ENCODE data around the gene ZNF827. TPM values are rescaled to one million over a fixed set of nuclear protein-coding genes. Genes with fewer than 3 reads are reported as not detected.

Gene ZNF827
- polyA plus RNA-seq, 4 donors = 3.5 to 30.0 (median 7.5) TPM

DNA sequence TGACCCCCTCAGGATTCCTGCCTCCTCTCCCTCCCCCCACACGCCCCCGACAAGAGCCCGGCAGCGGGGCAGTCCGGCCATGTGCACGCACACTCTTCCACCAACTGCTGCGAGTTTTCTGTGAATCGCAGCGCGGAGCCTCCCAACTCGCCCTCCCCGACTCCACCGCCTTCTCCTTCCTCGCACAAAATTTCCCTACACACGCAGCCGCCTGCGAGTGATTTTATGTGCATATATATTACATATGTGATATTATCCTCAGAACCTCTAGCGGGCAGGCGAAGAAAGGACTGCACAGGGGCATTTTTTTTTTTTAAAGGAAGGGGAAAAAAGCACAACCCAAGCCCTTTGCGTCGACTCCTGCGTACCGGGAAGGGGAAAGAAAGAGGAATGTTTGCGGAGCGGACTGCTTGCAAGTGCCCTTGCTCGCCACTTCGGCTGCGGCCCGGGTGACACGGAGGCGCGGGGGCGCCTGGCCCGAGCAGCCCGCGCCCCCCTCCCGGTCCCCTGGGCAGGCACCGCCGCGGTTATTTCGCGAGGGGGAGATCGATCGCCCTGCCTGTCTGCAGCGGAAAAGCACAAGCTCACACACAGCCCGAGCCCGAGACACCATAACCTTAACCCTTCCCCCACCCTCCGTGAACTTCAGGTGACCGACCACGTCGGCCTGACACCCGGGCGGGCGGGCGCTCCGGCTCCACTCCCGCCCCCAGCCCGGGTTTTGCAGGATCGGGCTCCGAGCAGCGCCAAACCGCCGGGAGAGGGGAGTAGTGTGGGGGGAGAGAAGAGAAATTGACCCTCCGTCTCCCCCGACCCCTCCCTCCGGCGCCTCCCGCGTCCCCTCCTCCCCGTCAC, 2.3 kb downstream of the ZNF827 start:
- no peaks in the 10 kb centered on the region for H3K36me3 ChIP-seq (ENCODE audit: control insufficient read depth in 3 of 3, insufficient read depth in 2 of 3, low read depth in 1 of 3, low read length in 3 of 3)
- DNase-seq (peak; percentile 74 to 88), FAIRE-seq (no peak)
- no peaks in the 10 kb centered on the region for H3K27me3 ChIP-seq (ENCODE audit: control insufficient read depth in 3 of 3, insufficient read depth in 3 of 3, low read length in 3 of 3)
- H3K4me3 ChIP-seq (ENCODE audit: low read depth in 1 of 3, low read length in 3 of 3) = peak overlapping the region; percentile 72 to 92 (median 85)
- peak overlapping the region; percentile 78 to 97 (median 93) for H3K27ac ChIP-seq (ENCODE audit: low read depth in 1 of 3, low read length in 2 of 3)
- H3K9me3 ChIP-seq (ENCODE audit: control insufficient read depth in 2 of 2, insufficient read depth in 1 of 2, low read depth in 1 of 2, low read length in 1 of 2) = no peaks in the 10 kb centered on the region
- WGBS, 3 donors = 0 to 1% (median 1%) methylated on average over 42 to 70 of the region's 70 CpGs
- peaks cover 0 to 19% (median 5%) of the 10 kb centered on the region in 3 donors for H3K4me1 ChIP-seq (ENCODE audit: control insufficient read depth in 3 of 3, insufficient read depth in 2 of 3, low read depth in 1 of 3, low read length in 2 of 3)

DNA sequence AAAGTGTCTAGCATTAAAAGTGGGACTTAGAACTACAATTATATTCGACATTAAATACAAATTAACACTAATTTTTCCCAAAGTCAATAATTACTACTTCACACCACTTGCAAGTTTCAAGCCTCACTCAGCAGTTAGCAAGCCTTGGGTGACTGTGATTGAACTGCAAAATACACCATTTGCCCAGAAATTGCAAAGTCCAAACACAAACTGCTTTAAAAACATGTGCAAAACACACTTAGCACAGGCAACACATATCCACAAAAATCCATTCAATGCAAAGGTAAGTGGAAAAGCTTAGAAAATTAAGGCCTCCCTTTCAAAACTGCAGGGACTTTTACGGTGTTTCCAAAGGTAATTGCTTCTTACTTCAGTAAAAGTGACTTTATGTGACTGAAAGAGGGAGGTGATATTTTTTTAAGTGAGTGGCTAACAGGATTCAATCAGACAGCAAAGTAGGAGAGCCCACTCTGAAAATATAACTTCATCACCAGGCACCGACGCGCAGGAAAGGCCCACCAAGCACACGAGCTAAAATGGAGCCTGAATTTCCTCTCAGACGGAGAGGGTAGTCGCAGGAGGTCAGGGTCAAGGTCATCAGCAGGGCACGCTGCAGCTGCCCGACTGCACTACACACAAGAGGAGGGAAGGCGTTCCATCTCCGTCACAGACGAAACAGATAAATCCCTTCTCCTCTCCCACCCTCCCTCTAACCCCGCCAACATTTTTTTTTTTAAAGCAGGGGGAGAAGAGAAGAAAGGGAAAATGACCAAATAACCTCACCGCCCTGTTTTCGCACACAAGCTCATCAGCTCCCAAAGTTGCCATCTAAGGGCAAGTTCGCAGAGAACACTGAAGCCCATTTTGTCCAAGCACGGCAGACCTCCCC, 3.1 kb downstream of the ZNF827 start:
- no peaks in the 10 kb centered on the region for H3K36me3 ChIP-seq (ENCODE audit: control insufficient read depth in 3 of 3, insufficient read depth in 2 of 3, low read depth in 1 of 3, low read length in 3 of 3)
- no peaks in the 10 kb centered on the region for H3K9me3 ChIP-seq (ENCODE audit: control insufficient read depth in 2 of 2, insufficient read depth in 1 of 2, low read depth in 1 of 2, low read length in 1 of 2)
- 4 to 5% (median 4%) methylated on average over 18 of the region's 18 CpGs for WGBS, 3 donors
- peaks cover 0 to 20% (median 7%) of the 10 kb centered on the region in 3 donors for H3K4me1 ChIP-seq (ENCODE audit: control insufficient read depth in 3 of 3, insufficient read depth in 2 of 3, low read depth in 1 of 3, low read length in 2 of 3)
- FAIRE-seq (no peak), DNase-seq (peak; percentile 37 to 44)
- no peaks in the 10 kb centered on the region for H3K27me3 ChIP-seq (ENCODE audit: control insufficient read depth in 3 of 3, insufficient read depth in 3 of 3, low read length in 3 of 3)
- peak overlapping the region; percentile 78 to 97 (median 93) for H3K27ac ChIP-seq (ENCODE audit: low read depth in 1 of 3, low read length in 2 of 3)
- peak overlapping the region; percentile 72 to 92 (median 85) for H3K4me3 ChIP-seq (ENCODE audit: low read depth in 1 of 3, low read length in 3 of 3)

- Histone ChIP-seq H3K4me3 (ENCODE audit: low read depth in 1 of 3, low read length in 3 of 3) (no peak overlapping the region), H3K36me3 (ENCODE audit: control insufficient read depth in 3 of 3, insufficient read depth in 2 of 3, low read depth in 1 of 3, low read length in 3 of 3) (no peaks in the 10 kb centered on the region), H3K27me3 (ENCODE audit: control insufficient read depth in 3 of 3, insufficient read depth in 3 of 3, low read length in 3 of 3) (no peaks in the 10 kb centered on the region), H3K9me3 (ENCODE audit: control insufficient read depth in 2 of 2, insufficient read depth in 1 of 2, low read depth in 1 of 2, low read length in 1 of 2) (no peaks in the 10 kb centered on the region), H3K4me1 (ENCODE audit: control insufficient read depth in 3 of 3, insufficient read depth in 2 of 3, low read depth in 1 of 3, low read length in 2 of 3) (peaks cover 5 to 24% (median 7%) of the 10 kb centered on the region in 3 donors), H3K27ac (ENCODE audit: low read depth in 1 of 3, low read length in 2 of 3) (no peak overlapping the region)
- 44 to 57% (median 56%) methylated on average over 3 of the region's 3 CpGs for WGBS, 3 donors
- DNase-seq (peak; percentile 26 to 28), FAIRE-seq (no peak)
Observed at GRCh38 chr4:145934434-145935047, 4.1 kb downstream of the ZNF827 start.

GRCh38 chr4:145933134-145933533, 5.5 kb downstream of the ZNF827 start:
- no peaks in the 10 kb centered on the region for H3K9me3 ChIP-seq (ENCODE audit: control insufficient read depth in 2 of 2, insufficient read depth in 1 of 2, low read depth in 1 of 2, low read length in 1 of 2)
- no peaks in the 10 kb centered on the region for H3K36me3 ChIP-seq (ENCODE audit: control insufficient read depth in 3 of 3, insufficient read depth in 2 of 3, low read depth in 1 of 3, low read length in 3 of 3)
- no peaks in the 10 kb centered on the region for H3K27me3 ChIP-seq (ENCODE audit: control insufficient read depth in 3 of 3, insufficient read depth in 3 of 3, low read length in 3 of 3)
- no peak overlapping the region for H3K27ac ChIP-seq (ENCODE audit: low read depth in 1 of 3, low read length in 2 of 3)
- WGBS, 3 donors = 66 to 79% (median 72%) methylated on average over 2 of the region's 2 CpGs
- DNase-seq = no peak
- no peak overlapping the region for H3K4me3 ChIP-seq (ENCODE audit: low read depth in 1 of 3, low read length in 3 of 3)
- FAIRE-seq = no peak
- peaks cover 5 to 20% (median 7%) of the 10 kb centered on the region in 3 donors for H3K4me1 ChIP-seq (ENCODE audit: control insufficient read depth in 3 of 3, insufficient read depth in 2 of 3, low read depth in 1 of 3, low read length in 2 of 3)

DNA sequence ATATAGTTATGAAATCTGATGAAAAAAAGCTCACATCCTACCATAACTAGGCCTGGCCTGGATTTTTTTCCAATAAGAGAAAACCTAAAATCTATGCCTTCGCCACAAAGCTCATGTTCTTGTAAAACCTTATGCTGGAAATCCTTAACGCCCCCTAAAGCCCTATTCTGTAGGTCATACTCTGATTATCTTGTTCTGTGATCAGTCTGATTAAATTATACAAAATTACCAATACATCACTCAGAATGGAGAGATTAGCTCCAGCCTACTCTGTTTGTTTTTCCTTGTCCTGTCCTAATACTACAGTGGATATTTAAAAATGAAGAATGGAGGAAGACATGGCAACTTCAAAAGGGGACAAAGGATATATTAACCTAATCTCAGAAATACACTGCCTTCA, 7.2 kb downstream of the ZNF827 start:
- Histone ChIP-seq H3K4me3 (ENCODE audit: low read depth in 1 of 3, low read length in 3 of 3) (no peak overlapping the region), H3K36me3 (ENCODE audit: control insufficient read depth in 3 of 3, insufficient read depth in 2 of 3, low read depth in 1 of 3, low read length in 3 of 3) (no peaks in the 10 kb centered on the region), H3K9me3 (ENCODE audit: control insufficient read depth in 2 of 2, insufficient read depth in 1 of 2, low read depth in 1 of 2, low read length in 1 of 2) (no peaks in the 10 kb centered on the region), H3K27me3 (ENCODE audit: control insufficient read depth in 3 of 3, insufficient read depth in 3 of 3, low read length in 3 of 3) (no peaks in the 10 kb centered on the region), H3K27ac (ENCODE audit: low read depth in 1 of 3, low read length in 2 of 3) (no peak overlapping the region), H3K4me1 (ENCODE audit: control insufficient read depth in 3 of 3, insufficient read depth in 2 of 3, low read depth in 1 of 3, low read length in 2 of 3) (peaks cover 5 to 20% (median 7%) of the 10 kb centered on the region in 3 donors)
- DNase-seq (no peak), FAIRE-seq (no peak)
- 84 to 95% (median 91%) methylated on average over 2 of the region's 2 CpGs for WGBS, 3 donors

DNA sequence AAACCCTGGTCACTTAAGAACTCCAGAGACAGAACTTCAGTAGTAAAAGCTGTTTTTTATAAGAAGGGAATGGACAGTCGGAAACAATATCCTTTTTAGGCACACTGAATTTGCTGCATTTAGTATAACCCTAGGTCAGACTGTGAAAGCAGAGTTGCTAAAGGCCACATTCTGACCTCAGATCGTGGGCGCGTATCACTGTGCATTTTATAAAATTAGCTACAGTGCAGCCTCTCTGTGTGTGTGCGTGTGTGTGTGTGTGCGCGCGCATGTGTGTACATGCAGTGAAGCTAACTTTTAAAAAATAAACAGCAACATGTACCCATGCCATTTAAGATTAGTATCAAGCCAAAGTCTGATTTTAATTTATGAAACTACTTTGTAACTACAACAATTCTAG, 8.0 kb downstream of the ZNF827 start:
- no peak overlapping the region for H3K4me3 ChIP-seq (ENCODE audit: low read depth in 1 of 3, low read length in 3 of 3)
- no peaks in the 10 kb centered on the region for H3K9me3 ChIP-seq (ENCODE audit: control insufficient read depth in 2 of 2, insufficient read depth in 1 of 2, low read depth in 1 of 2, low read length in 1 of 2)
- H3K27me3 ChIP-seq (ENCODE audit: control insufficient read depth in 3 of 3, insufficient read depth in 3 of 3, low read length in 3 of 3) = no peaks in the 10 kb centered on the region
- FAIRE-seq (no peak), DNase-seq (no peak)
- H3K36me3 ChIP-seq (ENCODE audit: control insufficient read depth in 3 of 3, insufficient read depth in 2 of 3, low read depth in 1 of 3, low read length in 3 of 3) = no peaks in the 10 kb centered on the region
- H3K27ac ChIP-seq (ENCODE audit: low read depth in 1 of 3, low read length in 2 of 3) = no peak overlapping the region
- 80 to 91% (median 88%) methylated on average over 8 of the region's 8 CpGs for WGBS, 3 donors
- peaks cover 5 to 19% (median 7%) of the 10 kb centered on the region in 3 donors for H3K4me1 ChIP-seq (ENCODE audit: control insufficient read depth in 3 of 3, insufficient read depth in 2 of 3, low read depth in 1 of 3, low read length in 2 of 3)

GRCh38 chr4:145929415-145930178, 9.0 kb downstream of the ZNF827 start:
- Histone ChIP-seq H3K36me3 (ENCODE audit: control insufficient read depth in 3 of 3, insufficient read depth in 2 of 3, low read depth in 1 of 3, low read length in 3 of 3) (no peaks in the 10 kb centered on the region), H3K4me3 (ENCODE audit: low read depth in 1 of 3, low read length in 3 of 3) (no peak overlapping the region), H3K27ac (ENCODE audit: low read depth in 1 of 3, low read length in 2 of 3) (no peak overlapping the region), H3K9me3 (ENCODE audit: control insufficient read depth in 2 of 2, insufficient read depth in 1 of 2, low read depth in 1 of 2, low read length in 1 of 2) (no peaks in the 10 kb centered on the region), H3K27me3 (ENCODE audit: control insufficient read depth in 3 of 3, insufficient read depth in 3 of 3, low read length in 3 of 3) (no peaks in the 10 kb centered on the region), H3K4me1 (ENCODE audit: control insufficient read depth in 3 of 3, insufficient read depth in 2 of 3, low read depth in 1 of 3, low read length in 2 of 3) (peaks cover 5 to 10% (median 6%) of the 10 kb centered on the region in 3 donors)
- WGBS, 3 donors = 13 to 47% (median 34%) methylated on average over 2 of the region's 2 CpGs
- DNase-seq = no peak
- no peak for FAIRE-seq

Data from small intestine (tissue), 7 donors.